HG03520 (cell line): ENCODE results near the gene RAD51B.

Experiments
- ATAC-seq: cut with Tn5 transposase; IDR thresholded peaks from one replicate; pipeline ENCODE4 v1.9.1; 2021; ENCODE audit warnings: mild to moderate bottlenecking, moderate library complexity; ENCODE audit not compliant: unreplicated experiment

RAD51B gene

DNA sequence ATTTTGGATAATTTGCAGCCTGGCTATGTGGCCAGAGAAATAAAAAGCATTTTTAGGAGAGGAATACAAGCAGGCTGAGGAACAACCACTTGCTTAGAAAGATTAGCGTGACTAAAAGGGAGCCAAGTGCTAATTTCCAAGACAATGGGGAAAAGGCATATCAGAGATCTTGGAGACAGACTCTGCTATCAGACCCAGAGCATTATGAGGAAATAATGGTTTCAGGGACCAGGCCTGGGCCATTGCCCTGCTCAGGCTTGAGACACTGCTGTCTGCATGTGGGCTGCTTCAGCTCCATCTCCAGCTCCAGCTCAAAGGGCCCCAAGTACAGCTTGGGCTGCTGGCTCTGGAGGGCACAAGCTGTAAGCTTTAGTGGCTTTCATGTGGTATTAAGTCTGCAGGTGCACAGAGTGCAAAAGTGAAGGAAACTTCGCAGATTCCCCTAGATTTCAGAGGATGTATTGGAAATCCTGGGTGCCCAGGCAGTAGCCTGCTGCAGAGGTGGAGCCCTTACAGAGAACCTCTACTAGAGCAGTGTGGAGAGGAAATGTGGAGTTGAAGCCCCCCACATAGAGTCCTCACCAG is 524.0 kb downstream of the RAD51B start:
- no peak for ATAC-seq

DNA sequence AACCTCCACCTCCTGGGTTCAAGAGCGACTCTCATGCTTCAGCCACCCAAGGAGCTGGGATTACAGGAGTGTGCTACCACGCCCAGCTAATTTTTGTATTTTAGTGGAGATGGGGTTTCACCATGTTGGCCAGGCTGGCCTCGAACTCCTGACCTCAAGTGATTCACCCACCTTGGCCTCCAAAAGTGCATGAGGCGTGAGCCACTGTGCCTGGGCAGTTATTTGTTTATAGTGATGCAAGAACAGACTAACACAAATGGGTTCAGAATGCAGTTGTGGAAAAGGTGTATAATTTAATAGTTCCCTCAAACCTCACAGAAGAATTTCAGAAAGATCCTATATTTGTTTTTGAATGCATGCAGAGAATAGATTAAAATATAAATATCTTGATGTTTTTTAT is 526.2 kb downstream of the RAD51B start:
- ATAC-seq, result no peak

DNA sequence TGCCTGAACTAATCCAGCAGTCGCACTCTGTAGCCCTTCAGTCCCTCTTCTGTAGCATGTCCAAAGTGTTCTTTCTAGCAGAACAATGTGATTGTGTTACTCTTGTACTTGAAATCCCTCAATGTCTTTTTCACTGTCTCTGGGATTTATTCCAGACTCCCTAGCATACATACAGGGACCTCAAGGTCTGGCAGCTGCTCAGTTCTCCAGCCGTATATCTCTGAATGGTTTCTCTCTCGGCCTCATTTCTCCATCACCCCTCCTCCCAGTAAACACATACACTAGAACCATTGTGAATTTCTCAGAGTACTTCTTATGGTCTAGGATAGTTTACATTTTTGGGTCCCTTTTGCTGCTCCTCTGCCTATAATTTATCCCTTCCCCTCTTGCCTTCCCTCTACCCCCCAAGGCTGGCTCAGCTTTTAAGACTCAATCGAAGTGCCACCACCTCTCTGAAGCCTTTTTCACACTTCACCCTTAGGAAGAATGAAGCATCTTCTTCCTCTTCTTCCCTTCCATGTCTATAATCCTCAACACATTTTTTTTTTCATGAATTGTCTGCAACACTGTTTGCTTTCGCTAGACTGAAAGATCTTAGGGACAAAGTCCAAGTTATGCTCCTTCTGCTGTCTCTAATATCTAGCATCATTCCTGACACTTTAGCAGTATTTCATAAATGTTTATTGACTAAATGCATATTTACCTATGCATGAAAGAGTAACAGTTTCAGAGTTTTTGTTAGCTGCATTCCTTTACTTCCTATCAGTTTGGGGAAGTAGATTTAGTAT is 527.2 kb downstream of the RAD51B start:
- ATAC-seq, result no peak

DNA sequence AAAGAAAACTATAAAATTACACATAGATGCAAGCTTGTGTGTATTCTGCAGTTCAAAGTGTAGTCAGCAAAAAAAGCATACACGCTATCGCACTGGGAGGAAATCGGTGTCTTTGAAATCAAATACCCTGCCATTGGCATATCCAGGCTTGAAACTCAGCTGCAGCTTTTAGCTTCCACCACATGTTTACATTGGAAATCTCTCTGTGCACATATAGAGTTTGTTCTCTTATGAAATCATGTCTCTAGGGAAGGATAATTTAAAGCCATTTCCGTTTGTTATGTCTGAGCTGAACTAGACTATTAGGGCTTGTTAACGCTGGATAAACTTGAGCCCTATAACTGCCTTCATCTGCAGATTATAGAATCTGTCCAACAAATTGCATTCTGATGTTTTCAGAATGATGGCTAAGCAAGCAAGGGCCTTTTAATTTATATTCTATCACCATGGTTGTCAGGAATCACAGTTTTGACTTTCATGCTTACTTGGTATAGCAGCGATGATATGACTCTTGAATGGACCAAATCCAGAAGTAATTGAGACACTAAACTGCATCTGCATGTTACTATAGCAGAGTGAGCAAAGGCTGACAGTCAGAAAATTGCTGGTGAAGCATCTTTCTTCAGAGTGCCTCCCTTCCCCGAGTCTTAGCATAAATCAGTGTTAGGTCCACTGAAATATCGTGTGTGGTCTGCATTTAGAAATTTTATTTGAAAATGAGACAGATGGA is 530.5 kb downstream of the RAD51B start:
- ATAC-seq, result no peak

DNA sequence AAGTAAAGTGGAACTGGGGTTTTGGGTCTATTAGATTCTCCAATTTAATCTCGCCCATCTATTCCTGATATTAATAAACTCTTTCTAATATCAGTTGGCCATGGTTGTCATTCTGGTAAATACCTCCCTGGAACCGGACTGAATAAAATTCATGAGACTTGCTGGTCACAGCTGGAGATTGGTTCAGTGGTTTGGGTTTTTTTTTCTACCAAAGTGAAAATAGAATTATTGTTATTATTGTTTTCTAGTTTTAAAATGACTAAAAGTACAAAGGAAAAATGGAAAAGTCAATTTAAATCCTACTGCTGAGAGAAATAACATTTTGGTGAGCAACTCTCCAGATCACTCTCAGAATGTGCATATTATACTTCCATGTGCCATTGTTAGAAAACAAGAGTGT is 535.8 kb downstream of the RAD51B start:
- ATAC-seq, result no peak

DNA sequence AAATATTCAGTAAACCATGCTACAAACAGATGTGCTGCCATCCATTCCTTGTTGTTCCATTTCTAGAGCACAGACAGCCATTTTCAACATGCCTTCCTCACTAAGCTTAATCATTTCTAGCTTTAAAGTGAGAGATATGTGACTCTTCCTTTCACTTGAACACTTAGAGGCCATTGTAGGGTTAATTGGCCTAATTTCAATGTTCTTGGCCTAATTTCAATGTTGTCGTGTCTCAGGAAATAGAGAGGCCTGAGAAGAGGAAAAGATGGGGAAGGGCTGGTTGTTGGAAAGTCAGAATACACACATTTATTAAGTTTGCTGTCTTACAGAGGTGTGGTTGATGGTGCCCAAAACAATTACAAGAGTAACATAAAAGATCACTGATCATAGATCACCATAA is 538.2 kb downstream of the RAD51B start:
- ATAC-seq, result no peak

DNA sequence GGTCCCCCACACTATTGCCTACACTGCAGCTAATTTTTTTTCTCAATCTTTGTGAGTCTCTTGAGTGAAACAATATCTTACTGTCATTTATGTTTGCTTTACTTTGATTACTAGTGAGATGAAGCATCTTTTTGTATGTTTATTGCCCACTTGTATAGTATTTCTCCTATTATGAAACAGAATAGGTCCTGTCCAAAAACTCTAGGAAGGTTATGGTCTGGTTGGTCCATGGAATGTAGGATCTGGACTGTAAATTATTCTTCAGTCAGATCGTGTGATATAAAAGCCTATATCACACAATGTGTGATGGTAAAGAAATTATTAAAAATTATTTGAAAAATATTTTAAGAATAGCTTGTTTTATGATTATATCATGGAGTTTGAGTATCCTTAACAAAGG is 538.9 kb downstream of the RAD51B start:
- ATAC-seq, result no peak

DNA sequence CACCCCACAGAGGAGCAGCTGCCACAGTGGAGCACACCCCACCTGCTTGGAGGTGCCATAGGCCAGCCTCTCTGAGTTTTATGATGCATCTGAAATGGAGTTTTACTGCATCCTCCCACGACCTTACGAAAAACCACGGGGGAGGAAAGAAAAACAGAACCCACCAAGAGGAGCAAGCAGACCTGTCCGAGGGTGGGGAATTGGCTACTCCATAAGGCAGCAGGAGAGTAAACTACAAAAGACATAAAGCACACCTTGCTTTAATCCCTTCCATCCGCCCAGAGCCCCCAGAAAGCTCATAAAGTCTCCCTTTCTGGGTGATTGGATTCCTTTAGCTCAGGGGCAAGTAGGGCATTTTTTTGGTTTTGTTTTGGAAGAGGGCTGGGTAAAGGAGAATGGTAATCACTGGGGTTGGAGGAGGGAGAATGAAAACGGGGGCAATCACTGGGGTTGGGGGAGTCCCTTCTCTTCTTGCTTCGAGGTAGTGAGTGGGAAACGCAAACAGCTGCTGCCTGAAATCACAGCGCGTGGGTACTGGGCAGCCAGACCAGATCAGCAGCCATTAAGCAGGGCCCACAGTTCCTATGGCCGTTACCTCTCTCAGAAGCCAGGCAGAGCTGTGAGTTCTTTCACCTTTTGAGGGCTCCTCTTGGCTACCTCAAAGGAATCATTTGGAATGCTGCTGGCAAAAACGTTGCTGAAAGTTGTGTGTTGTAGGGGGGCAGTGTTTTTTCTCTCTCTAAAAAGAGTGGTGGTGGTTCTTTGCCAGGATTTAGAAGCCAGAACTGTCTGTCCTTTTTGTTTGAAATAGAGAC is 539.6 kb downstream of the RAD51B start:
- ATAC-seq, result no peak

DNA sequence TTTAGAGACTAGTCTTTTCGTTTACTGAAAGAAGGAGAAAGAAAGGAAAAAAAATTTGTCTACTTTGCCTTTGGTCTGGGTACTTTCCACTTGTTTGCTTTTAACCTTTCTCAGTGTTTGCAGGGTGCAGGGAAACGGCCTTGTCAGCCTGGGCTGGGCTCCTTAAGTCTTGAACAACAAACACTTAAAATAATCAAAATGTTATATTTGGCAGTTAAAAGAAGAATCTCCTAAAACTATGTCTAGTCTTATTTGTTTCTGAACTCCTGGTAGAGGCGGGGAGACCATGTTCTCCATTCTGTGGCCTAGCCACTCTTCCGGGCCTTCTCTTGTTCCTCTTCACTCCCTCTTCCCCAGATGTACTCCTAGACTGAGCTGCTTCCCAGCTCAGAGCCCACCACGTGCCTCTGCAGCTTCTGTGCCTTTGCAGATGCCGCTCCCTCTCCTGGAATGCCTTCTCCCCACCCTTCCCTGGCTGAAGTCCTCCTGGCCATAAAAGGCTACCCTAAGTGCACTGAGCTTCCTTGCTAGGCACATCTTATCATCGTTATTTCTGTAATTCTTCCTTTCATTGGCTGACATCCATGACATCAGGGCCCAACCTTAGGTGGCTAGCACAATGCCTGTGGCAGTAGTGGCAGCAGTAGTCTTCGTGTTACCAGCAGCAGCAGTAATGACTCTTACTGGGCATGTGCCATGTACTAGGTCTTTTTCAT is 540.4 kb downstream of the RAD51B start:
- no peak for ATAC-seq

DNA sequence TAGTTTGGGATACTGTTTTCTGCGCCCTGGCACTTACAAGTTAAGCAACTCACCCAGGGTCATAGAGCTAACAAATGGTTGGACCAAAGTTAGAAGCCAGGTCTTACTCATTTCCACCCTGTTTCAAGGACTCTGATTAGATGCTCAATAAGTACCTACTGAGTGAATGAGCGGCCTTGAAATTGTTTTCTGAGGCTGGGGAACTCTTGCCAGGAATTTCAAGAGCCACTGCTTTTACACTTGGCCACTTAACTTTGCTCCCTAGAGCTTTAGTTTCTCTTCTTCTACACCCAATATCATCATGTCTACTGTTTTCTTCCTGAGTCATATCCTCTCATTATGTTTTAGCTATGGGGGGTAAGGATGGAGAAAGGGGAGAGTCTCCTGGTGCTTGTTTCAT is 541.7 kb downstream of the RAD51B start:
- no peak for ATAC-seq

DNA sequence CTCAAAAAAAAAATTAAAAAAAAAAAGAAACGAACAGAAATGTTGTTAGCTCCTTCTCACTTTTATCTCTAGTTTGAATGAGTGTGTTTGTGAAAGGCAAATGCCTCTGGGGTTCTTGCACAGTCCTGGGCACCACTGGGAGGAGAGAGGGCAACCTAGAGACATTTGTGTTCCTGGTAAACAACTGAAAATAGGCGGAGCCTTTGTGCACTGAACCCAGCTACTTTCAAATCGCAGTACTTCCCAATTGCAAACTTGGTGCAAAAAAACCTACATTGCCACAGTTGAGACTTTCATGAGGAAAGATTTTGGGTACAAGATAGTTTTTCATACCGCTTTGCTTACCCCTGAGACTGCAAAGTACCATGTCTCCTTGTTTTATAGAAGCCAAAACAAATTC is 543.3 kb downstream of the RAD51B start:
- ATAC-seq, result no peak

DNA sequence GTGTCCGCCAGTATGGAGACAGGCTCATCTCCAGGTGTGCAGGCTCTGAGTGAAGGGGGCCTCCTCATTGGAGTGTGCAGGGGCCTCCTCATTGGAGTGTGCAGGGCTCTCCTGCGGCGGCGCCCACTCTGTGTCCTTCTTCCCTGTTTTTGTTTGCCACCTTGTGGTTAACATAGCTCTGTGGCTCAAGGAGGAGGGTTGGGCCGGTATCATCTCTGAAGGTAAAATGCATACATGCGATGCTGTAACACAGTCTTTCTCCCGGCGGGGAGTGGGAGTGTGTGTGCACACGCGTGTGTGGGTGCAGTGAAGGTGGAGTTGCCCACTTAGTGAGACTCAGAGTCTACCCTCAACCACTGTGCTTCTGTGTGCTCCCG is 543.9 kb downstream of the RAD51B start:
- no peak for ATAC-seq

DNA sequence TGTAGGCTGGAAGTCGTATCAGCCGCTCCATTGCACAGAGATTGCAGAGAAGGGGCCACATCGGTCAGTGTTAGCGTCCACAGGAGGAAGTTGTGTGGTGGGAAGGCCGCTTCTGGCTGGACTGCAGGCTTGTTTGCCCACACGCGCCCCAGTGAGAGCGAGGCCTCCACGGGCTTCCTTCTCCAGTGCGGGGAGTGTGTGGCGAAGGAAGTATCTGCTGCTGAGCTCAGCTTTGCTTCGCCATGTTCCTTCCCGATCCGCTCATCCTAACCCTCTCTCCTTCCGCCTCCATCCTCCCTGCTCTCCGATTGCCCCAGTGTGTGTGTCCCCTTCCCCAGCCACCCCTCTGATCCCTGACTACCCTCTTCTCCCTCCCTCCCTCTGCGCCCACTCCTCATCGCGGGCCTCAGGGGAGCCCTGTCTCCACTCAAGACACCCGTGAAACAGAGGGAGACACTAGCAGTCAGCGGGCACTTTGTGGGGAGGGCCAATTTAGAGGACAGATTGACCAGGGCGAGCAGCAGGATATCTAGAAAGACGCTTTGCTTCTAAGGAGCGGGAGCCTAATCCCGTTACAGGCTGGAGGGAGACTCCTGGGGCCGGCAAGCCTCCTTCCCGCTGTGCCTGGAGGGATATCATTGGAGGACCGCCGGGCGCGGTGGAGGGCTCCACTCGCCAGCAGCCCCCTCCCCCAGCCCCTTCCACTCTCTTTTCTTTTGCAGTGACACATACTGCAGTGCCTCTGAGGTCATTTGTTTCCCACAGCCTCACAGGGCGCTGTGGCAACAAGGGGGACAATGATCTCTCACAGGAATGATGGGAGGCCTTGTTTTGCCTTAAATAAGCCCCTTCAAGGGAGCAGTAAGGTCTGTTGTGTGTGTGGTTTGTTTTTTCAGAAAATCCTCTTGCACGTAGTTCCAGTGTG is 544.5 kb downstream of the RAD51B start:
- no peak for ATAC-seq

DNA sequence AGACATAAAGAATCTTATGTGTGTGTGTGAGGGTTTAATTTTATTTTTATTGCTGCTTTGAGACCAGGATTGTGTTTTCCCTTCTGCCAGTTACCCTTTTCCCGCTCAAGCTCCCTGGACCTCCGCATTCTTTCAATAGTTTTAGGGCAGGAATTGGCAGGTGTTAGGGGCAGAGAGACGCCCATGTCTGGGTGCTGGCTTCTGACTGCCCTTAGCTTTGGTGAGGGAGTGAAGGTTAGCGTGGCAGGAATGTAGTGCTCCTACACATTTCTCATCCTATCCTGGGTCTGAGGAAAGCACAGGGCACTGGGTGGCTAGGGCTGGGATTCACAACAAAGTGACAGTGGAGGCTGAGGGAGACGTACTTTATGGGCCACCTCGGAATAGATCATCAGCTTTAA is 545.2 kb downstream of the RAD51B start:
- no peak for ATAC-seq

DNA sequence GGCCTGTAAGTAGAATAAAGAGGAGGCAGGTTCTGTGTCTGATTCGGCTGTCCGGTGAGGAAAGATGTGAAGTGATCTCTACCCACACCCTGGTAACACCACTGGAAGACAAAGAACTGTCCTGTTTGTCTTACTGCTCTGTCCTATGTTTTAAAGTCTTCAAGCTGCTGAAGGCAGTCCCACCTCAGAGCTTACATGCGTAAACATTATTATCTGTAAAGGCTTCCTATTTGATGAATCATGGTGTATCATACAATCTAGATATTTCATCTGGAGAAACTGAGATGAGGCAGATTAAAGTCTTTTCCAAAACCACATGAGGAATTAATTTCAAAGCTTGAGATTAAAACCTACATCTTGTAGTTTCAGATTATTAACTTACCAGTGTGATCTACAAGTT is 545.6 kb downstream of the RAD51B start:
- no peak for ATAC-seq

DNA sequence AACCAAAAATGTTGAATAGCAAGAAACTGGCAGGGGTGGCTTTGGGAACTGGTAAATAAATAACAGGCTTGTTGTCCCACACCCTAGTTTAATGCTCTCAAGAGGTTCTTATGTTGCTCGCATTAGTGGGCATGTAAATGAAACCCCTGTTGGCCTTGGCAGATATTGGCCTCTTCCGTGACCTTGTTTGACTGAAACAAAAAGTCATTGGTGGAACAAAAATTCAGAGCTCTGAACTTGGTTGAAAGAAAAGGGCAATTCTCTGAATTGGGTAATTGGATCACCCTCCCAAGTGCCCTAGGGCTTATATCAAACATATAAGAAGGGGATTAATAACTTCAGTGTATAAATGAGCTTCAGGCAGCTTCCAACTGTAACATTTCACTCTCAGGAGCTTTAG is 547.1 kb downstream of the RAD51B start:
- no peak for ATAC-seq

DNA sequence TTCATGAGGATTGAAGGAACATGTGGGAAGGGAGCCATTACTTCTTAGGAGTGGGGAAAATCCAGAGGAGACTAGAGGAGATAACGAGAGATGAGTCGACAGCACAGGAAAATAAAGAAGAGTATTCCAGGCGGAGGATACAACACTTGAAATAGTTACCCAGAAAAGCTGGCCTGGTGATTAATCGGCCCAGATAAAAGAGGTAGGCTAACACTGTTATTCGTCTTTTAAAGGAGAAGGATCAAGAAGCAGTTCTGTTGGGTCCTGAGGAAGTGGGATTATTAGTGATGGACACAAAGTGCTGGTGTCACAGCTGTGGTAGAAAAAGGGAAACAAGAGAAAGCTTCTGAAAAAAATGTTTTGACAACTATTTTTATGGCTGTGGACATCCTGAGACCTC is 548.0 kb downstream of the RAD51B start:
- ATAC-seq, result no peak

DNA sequence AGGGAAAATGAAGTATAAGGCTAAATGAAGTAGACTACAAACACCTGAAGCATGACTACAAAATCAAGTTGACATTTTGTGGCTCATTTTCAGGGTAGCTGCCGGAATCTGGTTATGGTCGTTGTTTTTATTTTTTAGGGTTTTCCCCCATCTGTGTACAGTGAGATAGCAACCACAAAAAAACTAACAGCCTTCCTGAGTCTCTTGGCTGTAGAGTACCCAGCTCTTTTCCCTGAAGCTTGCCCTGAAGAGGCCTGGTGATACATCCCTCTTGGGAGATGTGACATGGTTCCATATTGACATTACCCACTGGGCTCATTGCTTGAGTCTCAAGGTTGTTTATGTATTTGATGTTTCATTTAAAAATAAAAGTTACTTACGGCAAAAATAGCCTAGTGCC is 549.3 kb downstream of the RAD51B start:
- ATAC-seq, result peak; percentile 60

DNA sequence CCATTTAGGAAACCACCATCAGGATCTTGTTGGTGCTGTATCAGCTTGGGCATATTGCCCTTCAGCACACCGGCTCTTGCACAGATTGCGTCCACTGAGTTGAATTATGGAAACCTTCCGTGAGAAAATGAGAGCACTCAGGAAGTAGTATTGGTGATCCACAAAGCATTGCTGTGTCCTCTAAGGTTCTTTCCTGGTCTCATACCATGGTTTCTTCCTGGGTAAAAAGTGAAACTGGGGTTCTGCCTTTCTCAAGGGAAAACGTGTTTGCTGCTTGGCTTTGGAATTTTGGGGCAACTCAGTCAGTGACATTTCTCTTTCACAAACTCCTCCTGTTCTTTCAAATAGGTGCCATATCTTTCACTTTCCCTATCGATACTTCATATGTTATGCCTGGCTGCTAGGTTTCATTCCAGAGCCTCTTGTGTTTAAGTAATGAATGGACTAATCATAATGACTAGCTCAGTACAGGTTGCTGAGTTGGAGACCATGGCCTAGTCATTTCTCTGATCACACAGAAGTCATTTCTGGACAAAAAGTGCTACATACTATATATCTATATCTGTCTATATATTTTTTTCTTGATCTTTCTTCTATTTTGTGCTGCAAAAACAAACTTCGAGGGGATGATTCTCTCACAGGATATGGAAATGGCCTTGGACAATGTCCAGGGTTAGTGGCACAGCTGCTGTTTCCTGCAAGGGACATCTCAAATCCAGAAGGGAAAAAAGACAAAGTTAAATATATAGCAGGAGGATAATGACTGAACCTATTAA is 549.9 kb downstream of the RAD51B start:
- peak; percentile 32 for ATAC-seq
